HG02588 (cell line): ENCODE measurements around the gene HOTAIR.

Experiments
- ATAC-seq: cut with Tn5 transposase; IDR thresholded peaks from one replicate; pipeline ENCODE4 v1.9.1; 2021; ENCODE audit warnings: mild to moderate bottlenecking, moderate library complexity; ENCODE audit not compliant: unreplicated experiment

The HOTAIR gene

DNA sequence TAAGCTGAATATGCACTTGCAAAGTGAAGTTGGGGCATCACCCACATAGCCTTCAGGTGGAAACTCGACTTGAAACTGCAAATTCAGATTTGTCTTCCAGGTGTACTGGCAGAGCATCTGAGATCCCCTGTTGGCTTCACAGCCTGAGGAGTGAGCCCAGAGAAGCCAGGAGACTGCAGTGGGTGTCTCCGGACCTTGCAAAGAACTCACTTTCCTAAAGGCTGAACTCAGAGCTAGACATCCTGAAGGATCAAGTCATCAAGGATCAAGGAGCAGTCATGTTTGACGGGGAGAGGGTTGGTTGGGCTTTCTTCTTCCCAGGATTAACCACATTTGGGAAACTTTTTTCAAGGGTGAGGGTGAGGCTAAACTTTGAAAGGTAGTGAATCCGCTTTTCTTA lies 45.2 kb downstream of the HOTAIR start:
- ATAC-seq = no peak

DNA sequence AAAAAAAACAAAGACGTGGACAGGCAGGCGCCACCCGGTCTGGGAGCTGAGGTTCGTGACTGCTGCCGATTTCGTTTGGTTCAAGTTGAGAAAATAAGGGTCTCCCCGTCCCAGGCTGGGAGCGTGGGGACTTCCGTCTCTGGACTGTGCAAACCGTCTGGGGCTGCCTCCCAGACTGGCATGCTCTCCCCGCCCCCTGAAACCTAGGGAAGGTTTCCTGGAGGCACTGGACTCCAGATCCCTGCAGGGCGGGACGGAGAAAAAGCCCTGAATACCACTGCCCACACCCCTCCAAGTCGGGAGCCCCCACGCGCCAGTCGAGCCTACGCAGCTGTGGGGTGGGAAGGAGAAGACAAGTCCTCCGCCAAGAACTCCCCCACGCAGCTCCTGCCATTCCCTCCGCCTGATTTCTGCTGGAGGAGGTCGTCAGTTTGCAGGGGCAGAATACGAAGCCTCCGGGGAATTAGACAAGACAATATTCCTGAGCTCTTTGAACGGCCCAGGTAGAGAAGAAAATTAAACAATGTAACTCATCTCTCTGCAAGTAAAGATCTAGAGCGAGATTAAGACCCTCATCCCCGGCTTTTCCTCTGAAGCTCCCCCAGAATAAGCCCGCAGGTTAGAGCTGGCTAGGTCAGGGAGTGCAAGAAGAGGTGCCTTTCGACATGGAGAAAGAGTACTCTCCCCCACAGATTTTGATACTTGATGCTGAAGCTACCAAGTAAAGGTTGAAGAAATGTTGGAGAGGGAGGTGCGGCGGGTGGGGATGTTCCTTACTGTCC lies 46.5 kb downstream of the HOTAIR start:
- ATAC-seq = no peak

DNA sequence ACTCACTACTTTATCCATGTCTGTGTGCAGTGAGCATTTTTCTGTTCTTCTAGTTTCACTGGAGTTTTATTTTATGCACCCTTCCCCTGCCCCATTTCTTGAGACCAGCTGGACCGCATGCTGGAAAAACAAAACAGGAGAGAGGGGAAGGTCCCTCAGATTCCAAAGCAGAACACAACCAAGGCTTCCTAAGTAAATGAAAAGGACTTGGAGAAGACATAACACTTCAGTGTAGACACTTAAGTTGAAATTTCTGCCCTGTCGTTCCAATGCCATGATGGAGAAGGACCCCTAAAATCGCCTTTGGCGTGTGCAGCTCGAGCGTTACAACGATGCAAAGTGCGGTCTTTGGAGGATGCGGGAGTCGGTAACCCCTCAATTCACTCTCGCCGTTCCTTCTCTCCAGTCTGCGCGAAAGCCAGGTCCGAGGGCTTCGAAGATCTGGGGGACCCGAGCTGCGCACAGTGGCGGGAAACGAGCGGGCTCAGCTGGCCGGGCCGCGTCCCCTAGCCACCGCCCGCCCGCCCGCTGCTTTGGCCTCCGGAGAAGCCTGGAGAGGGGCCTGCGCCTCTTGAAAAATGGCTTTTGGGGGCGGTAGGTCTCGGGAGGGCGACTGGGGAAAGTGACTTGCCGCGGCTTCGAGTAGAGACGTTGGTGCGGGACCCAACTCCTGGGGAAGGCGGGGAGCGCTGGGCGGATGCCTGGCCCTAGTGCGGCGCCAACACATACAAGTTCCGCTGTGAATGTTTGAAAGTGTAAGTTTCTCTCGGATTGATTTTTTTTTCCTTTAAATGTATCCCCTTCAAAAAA lies 47.3 kb downstream of the HOTAIR start:
- ATAC-seq = no peak

DNA sequence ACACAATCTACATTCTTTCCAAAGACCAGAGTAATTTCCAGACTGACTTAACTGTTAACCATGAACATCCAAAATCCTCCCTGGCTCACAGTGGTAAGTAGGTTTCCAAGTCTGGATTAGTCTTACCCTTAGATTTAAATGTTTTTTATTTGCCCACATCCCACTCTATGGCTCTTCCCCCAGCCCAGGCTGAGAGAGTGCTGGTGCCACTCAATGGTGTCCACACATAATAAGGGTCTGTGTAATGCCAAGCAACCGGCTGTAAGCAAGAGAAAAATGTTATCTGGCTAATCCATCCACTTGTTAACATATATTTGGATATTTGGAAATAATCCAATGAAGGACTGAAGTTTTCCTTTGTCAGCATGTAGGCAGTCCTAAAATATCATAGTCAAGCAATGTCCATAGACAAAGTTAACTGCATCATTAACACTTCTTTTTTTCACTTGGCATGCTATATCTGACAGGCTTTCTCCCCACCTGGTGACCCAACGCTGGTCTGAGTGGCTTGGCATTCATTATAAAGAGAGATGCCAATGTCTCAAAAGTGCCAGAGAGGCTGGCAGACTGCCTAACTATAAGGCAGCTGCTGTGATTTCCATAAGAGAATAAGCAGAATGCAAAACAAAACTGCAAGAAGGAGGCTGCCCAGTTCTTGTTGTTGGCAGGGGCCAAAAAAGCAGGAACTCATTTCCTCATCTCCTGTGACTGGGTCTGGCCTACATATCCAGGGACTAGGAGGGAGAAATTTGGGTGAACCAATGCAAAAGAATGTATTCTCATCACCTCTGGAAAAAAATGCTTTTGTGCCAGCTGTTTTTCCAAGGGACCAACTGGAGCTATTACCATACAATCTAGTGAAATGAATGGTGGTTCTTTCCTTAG lies 50.0 kb downstream of the HOTAIR start:
- ATAC-seq = no peak

DNA sequence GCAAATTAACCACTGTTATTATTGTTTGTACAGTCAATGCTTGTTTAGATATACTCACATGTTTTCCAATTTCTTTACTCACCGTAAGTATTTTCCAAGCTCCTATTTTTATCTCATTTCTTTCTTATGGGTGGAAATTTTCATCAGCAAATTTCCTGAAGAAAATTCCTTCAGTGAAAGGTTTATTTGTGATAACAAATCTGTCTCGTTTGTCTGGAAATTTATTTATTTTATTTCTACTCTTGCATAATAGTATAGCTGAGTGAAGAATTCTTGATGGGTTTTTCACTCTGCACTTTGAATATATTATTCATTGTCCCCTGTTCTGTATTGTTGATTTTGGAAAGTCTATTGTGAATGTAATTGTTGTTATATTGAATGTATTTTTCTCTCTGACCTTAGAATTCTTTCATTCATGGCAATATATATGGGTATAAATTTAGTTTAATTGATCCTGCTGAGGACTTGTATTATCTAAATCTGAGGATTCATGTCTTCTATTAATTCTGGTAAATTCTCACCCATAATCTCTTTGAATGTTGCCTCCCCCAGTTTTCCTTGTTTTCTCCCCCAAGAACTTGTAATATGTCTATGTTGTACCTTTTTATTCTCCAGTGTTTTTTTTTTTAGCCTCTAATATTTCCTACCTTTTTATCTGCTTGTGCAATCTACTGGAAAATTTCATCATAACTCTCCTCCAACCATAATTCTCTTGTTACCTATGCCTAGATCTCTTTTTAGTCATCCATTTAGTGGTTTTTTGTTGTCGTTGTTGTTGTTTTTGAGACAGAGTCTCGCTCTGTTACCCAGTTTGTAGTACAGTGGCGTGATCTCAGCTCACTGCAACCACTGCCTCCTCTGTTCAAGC lies 57.7 kb downstream of the HOTAIR start:
- ATAC-seq = no peak
